AG09319 (cell line): Measurements from ENCODE around the gene UBN2.
A peak's percentile ranks its signal among the peaks of the same experiment; 100 is the strongest.
"Not testable (repeated sequence)": the region's sequence is repeated elsewhere in the genome, so short reads cannot be mapped to it uniquely, and the experiment has no call there.

Experiments
- DNase-seq: peaks from one replicate; pipeline ENCODE4 v3.0.0-alpha.2; 2010; ENCODE audit warnings: low read depth; ENCODE audit errors: extremely low read depth
- TF ChIP-seq, protein P1 (sequence below): IDR thresholded peaks from 2 replicates; pipeline ENCODE4 v1.5.1; 2011; ENCODE audit warnings: low read depth, mild to moderate bottlenecking, inconsistent platforms, low read length, moderate library complexity

Gene UBN2

DNA sequence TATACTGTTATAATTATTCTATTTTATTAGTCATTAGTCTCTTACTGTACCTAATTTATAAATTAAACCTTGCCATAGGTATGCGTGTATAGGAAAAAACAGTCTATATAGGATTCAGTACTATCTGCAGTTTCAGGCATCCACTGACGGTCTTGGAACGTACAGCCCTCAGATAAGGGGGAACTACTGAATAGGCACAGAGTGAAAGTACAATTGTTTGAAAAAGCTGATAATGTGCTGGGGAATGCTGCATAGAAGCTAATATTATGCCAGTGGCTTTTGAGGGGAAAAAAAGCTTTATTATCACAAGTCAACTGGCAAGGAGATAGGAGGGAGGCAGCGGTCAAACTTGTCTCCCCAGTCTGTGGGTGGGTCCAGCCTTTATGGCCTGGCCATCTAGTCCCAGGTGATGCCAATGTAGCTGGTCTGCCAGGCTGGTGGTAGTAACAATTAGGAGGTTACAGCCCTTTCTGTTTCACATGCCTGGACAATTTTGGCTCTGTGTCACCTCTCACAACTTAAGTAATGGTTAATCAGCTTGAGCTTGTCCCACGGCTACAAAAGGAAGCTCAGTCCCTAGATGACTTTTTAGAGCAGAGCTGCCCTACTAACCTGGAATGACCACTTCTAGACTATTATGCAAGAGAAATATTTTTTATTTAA is 101.8 kb downstream of the UBN2 start:
- DNase-seq, result no peak
- TF ChIP-seq, protein P1, sequence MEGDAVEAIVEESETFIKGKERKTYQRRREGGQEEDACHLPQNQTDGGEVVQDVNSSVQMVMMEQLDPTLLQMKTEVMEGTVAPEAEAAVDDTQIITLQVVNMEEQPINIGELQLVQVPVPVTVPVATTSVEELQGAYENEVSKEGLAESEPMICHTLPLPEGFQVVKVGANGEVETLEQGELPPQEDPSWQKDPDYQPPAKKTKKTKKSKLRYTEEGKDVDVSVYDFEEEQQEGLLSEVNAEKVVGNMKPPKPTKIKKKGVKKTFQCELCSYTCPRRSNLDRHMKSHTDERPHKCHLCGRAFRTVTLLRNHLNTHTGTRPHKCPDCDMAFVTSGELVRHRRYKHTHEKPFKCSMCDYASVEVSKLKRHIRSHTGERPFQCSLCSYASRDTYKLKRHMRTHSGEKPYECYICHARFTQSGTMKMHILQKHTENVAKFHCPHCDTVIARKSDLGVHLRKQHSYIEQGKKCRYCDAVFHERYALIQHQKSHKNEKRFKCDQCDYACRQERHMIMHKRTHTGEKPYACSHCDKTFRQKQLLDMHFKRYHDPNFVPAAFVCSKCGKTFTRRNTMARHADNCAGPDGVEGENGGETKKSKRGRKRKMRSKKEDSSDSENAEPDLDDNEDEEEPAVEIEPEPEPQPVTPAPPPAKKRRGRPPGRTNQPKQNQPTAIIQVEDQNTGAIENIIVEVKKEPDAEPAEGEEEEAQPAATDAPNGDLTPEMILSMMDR, result no peak

GRCh38 chr7:139333443-139333842 is 102.4 kb downstream of the UBN2 start:
- DNase-seq, result not testable (repeated sequence)

DNA sequence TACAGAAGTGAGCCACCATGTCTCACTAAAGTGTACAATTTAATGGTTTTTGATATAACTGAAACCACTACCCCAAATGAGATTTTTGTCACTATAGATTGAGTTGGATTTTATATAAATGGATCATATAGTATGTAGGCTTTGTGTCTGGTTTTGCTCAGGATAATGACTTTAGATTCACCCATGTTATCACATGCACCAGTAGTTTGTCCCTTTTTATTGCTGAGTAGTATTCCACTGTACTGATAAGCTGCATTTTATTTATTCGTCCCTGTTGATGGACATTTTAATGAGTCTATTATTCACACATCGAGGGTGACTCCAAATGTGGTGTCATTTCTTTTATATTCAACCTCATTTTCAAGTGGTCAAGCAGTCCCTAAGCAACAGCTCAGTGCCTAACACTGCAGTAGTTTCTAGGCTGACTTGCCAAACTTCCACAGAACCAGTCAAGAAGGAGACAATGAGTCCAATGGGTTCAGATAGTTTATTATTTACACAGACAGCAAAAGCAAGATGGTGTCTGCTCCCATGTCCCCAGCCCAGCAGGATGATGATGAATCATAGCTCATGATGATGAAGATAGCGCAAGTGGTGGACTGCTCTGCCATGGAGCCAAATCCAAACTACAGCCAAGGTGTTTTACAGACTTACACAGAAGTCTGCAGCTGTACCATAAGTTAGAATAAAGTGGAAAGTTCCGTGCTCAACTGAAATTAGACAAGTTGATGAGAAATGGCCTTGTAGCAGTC is 103.5 kb downstream of the UBN2 start:
- no peak for DNase-seq
- TF ChIP-seq, protein P1, result no peak

- DNase-seq, result no peak
- TF ChIP-seq, protein P1, result no peak
These were observed 108.0 kb downstream of the UBN2 start for GRCh38 chr7:139339025-139339424.

DNA sequence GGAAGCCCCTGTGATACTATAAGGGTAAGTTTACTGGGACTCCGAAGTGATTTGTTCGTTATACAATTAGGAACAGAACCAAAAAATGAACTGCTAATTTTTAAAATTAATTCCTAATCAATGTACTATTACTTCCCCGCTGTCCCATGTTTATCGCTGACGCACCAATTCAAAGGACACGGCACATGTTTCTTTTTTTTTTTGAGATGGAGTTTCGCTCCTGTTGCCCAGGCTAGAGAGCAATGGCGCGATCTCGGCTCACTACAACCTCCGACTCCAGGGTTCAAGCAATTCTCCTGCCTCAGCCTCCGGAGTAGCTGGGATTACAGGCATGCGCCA is 108.6 kb downstream of the UBN2 start:
- TF ChIP-seq, protein P1, result no peak
- no peak for DNase-seq

DNA sequence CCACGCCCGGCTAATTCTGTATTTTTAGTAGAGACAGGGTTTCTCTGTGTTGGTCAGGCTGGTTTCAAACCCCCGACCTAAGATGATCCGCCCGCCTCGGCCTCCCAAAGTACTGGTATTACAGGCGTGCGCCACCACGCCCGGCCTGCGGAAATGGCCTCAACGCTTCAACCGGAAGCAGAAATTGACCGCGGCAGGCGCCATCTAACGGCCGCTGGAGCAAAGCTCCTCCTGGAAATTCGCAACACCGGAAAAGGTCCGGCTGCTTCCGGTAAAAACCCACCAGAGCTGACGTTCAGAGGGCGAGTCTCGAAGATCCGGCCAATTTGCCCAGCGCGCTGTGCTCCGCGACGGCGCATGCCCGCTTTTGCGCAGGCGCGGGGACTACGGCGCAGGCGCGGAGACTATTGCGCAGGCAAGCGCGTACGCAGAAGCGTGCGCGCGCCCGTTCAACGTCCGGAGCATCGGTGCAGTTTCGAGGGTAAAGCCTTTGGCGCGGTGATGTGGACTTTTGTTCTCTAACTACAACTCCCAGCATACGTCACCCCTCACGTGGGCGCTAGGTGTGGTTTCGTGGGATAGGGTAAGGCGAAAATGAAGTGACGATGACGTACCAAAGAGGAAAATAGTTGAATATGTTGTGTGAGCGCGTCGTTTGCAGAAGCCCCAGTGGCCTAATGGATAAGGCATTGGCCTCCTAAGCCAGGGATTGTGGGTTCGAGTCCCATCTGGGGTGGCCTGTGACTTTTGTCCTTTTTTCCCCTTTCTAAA is 109.2 kb downstream of the UBN2 start:
- peak; percentile 99 for DNase-seq
- TF ChIP-seq, protein P1, result peak; percentile 84

DNA sequence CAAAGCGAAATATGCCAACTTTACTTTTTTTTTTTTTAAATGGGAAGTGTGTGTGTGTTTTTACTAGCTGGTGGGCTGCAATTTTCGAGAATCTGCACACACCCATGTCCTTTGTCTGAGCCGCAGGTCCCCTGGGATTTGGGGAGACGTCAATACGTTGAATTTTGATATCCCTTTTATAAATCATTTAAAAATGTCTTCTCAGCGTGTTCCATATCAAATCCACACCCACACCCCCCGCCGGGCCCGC is 109.7 kb downstream of the UBN2 start:
- DNase-seq, result no peak
- TF ChIP-seq, protein P1, result no peak
